ENCODE results near the gene KCNQ1. TPM values are rescaled to one million over a fixed set of nuclear protein-coding genes. Genes with fewer than 3 reads are reported as not detected.

Gene KCNQ1
- total RNA-seq, 1 donor from 2014 or later, result 1.6 TPM

GRCh38 chr11:2460540-2461252 is 15.9 kb downstream of the KCNQ1 start:
- DNase-seq (ENCODE audit: low read depth) (no peak), FAIRE-seq (no peak)
- no peak overlapping the region for H3K4me3 ChIP-seq (ENCODE audit: low read depth, low read length)
- no peaks in the 10 kb centered on the region for H3K27me3 ChIP-seq (ENCODE audit: control insufficient read depth, insufficient read depth, low read length)
- TF ChIP-seq CTCF (IDR thresholded peaks at IDR 0.05; ENCODE audit: insufficient read depth, low read length, severe bottlenecking), result no peak
- no peaks in the 10 kb centered on the region for H3K36me3 ChIP-seq (ENCODE audit: control insufficient read depth, insufficient read depth, low read length)

GRCh38 chr11:2461253-2461955 is 16.6 kb downstream of the KCNQ1 start:
- Histone ChIP-seq H3K4me3 (ENCODE audit: low read depth, low read length) (no peak overlapping the region), H3K36me3 (ENCODE audit: control insufficient read depth, insufficient read depth, low read length) (no peaks in the 10 kb centered on the region), H3K27me3 (ENCODE audit: control insufficient read depth, insufficient read depth, low read length) (no peaks in the 10 kb centered on the region)
- DNase-seq (ENCODE audit: low read depth), result no peak
- FAIRE-seq, result no peak
- no peak for TF ChIP-seq CTCF (IDR thresholded peaks at IDR 0.05; ENCODE audit: insufficient read depth, low read length, severe bottlenecking)

GRCh38 chr11:2461956-2462542 is 17.2 kb downstream of the KCNQ1 start:
- no peak for DNase-seq (ENCODE audit: low read depth)
- Histone ChIP-seq H3K36me3 (ENCODE audit: control insufficient read depth, insufficient read depth, low read length) (no peaks in the 10 kb centered on the region), H3K27me3 (ENCODE audit: control insufficient read depth, insufficient read depth, low read length) (no peaks in the 10 kb centered on the region), H3K4me3 (ENCODE audit: low read depth, low read length) (no peak overlapping the region)
- TF ChIP-seq CTCF (IDR thresholded peaks at IDR 0.05; ENCODE audit: insufficient read depth, low read length, severe bottlenecking), result no peak
- no peak for FAIRE-seq

- H3K27me3 ChIP-seq (ENCODE audit: control insufficient read depth, insufficient read depth, low read length), result no peaks in the 10 kb centered on the region
- DNase-seq (ENCODE audit: low read depth), result no peak
- TF ChIP-seq CTCF (IDR thresholded peaks at IDR 0.05; ENCODE audit: insufficient read depth, low read length, severe bottlenecking), result no peak
These were observed 17.8 kb downstream of the KCNQ1 start for GRCh38 chr11:2462543-2462985.

GRCh38 chr11:2462986-2463765 is 18.4 kb downstream of the KCNQ1 start:
- no peaks in the 10 kb centered on the region for H3K36me3 ChIP-seq (ENCODE audit: control insufficient read depth, insufficient read depth, low read length)
- H3K27me3 ChIP-seq (ENCODE audit: control insufficient read depth, insufficient read depth, low read length), result no peaks in the 10 kb centered on the region
- peak; percentile 33 for DNase-seq (ENCODE audit: low read depth)
- no peak for FAIRE-seq
- TF ChIP-seq CTCF (IDR thresholded peaks at IDR 0.05; ENCODE audit: insufficient read depth, low read length, severe bottlenecking), result no peak
- no peak overlapping the region for H3K4me3 ChIP-seq (ENCODE audit: low read depth, low read length)

More at GRCh38 chr11:2462543-2462985, 17.8 kb downstream of the KCNQ1 start:
- H3K4me3 ChIP-seq (ENCODE audit: low read depth, low read length), result no peak overlapping the region
- no peaks in the 10 kb centered on the region for H3K36me3 ChIP-seq (ENCODE audit: control insufficient read depth, insufficient read depth, low read length)
- no peak for FAIRE-seq

All from bronchial epithelial cell (primary cell).